ENCODE results near the gene RAB3GAP2.
"Not testable (repeated sequence)": the region's sequence is repeated elsewhere in the genome, so short reads cannot be mapped to it uniquely, and the experiment has no call there.

The RAB3GAP2 gene

DNA sequence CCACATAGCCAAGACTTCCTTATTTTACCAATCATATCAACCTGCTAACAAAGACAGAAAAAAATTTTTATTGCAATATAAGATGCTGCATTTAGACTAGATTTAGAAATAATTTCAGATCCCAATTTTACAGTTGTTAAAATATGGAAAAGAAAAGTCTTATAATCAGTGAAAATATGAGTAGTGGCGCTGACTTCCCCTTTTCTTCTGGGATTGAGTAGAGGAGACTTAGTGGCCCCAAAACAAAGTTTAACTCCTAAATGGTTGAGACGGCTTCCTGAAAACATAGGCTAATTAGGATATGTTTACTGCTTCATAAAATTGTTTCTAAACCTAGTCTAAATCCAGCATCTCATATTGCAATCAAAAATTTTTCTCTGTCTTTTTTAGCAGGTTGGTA, 68.4 kb downstream of the RAB3GAP2 start:
- DNase-seq (ENCODE audit: low read depth in 2 of 2) = no peak

DNA sequence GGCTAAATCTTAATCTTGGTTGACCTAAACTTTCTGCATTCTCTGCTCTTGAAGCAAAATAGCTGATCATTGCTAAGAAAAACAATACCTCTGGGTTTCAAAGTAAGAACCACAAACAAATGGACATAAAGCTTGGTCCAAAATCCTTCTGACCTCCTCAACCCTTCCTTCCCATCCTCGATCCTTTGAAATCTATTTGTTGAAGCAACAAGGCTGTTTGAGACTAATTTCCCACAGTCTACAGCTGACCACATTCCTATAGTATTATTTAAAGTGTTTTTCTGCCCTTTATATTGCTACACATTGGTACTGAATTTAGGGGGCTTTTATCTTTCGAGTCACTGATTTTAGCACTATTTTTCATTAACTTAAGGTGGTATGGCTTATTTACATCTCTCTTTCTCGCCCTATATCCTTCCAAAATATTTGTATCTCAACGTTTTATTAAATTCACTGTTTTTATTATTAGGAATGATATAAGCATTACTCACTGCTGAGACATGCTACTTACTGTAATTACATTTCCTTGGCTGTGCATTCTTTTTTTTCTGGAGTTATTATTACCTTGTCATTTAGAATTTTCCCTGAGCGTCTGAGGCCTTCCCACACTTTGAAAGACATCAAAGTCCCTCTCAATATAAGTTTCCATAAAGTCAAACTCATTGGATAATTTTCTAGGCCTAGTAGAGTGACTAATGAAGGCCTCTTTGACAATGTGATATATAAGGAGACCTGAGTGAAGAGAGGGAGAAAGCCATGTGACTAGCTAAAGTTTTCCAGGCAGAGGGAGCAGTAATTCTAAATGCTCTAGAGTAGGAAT, 73.9 kb downstream of the RAB3GAP2 start:
- no peak for DNase-seq (ENCODE audit: low read depth in 2 of 2)

DNA sequence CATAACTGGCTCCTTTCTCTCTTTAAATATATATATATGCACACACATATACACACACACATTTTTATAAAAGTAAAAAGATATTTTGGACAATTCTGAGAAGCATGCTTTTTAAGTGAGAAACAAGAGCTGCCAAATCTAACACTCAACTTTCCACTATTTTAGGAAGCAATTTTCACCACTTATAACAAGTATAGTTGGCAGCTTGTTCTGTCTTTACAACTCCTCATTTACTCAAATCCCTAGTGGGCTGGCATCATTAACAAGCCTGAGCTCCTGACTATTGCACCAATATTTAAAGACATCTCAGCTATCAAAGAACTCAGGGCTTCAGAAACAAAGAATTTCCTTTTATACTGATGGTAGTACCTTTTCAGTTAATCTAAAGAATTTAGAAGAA, 76.6 kb downstream of the RAB3GAP2 start:
- no peak for DNase-seq (ENCODE audit: low read depth in 2 of 2)

DNA sequence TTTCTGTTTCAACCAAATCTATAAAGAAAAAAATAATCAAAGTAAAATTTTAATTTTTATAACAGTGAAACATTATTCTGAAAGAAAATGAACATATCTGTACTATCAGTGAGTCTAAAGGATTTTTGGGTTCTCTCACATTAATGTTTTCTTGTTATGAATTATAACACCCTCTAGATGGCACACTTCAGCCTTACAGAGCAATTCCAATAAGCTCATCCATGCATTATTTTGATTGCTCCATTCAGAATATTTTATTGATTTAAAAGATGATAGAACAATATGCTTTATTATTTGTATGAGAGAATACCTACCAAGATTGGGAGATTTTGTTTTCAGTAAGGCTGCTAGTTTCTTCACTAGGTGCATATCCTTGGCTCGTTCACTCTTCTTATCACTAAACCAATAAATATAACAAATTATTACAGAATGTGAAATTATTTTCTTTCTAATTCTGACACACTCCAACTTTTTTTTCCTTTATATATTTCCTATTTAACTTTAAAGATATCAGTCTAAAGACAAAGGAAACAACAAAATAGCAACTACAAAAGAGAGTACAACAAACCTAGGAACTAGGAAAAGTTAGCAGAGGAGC, 82.4 kb downstream of the RAB3GAP2 start:
- DNase-seq (ENCODE audit: low read depth in 2 of 2) = no peak

DNA sequence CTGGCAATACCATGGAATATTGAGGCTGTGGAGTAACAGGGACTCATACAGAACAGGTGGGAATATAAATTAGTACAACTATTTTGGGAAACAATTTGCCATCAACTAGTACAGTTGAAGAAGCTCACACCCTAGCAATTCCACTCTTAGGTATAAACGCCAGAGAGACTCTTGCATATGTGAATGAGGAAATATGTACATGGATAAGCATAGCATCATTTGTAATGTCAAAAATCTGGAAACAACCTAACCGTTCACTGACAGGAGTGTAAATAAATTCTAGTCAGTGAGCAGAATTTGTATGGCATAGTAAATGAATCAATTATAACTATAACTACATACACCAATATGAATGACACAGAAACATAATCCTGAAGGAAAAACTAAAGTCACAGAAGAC, 83.7 kb downstream of the RAB3GAP2 start:
- no peak for DNase-seq (ENCODE audit: low read depth in 2 of 2)

DNA sequence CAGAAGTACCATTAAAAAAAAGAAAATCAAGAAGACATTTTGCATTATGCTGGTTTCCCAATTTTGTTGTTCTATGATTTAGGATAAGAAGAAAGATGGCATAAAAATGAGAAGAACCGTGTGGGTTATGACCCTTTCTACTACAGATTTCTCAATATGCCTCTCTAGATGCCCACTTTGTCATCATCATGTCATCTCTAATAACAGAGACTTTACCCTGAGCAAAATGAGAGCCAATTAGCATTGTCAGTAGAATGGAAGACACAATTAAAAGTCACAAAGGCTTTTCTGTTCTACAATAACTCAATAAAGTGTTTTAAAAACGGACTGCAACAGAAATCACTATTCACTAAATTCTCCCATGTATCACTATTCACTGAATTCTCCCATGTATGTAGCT, 85.5 kb downstream of the RAB3GAP2 start:
- DNase-seq (ENCODE audit: low read depth in 2 of 2) = no peak

DNA sequence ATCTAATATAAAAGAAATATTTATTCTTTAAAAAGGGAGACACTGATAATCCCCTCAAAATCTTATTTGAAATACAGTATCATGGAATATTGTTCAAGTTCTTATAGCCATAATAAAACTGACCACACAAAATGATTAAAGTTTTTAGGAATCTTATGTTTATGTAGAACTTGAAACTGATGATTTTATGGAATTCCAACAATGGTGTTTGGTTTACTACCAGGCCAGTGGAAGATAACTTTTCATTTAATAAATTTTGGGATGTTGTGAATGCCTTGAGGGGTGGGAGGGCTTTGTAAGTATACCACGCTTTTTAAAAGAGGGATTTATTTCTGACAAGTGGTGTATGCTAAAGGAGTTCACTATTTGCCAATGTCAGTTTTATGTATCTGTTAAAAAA, 87.7 kb downstream of the RAB3GAP2 start:
- no peak for DNase-seq (ENCODE audit: low read depth in 2 of 2)

DNA sequence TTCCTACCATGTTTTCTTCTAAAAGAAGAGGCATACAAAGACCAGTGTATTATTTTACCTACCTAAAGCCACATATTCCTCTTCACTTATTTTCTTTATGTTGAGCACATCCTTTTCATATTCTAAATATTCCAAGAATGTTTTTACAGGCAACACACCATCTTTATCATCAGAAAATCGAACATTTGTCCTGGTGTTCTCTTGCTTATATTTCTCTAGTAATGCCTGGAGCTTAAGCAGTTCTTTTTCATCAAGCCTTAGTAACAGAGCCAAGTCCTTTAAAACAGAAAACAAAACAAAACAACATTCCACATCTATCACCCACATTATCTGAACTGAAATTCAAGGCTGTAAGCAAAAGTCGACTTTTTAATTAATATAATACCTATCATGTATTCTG, 89.6 kb downstream of the RAB3GAP2 start:
- no peak for DNase-seq (ENCODE audit: low read depth in 2 of 2)

DNA sequence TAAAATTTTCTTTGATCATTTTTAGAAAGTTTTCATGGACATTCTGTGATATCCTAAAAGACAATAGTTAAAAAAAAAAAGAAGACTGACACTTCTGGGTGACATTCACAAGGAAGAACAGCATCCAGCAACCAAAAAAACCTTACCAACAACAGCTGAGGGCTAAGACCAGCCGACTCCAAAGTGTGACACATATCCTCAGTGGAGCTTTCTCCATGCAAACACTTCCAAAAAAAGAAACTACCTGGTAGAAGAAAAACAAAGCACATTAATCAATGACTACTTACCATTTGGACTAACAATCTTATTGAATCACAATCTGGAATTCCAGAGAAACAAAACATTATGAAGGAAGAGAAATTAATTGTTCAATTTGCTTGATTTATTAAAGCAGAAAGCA, 90.1 kb downstream of the RAB3GAP2 start:
- no peak for DNase-seq (ENCODE audit: low read depth in 2 of 2)

DNA sequence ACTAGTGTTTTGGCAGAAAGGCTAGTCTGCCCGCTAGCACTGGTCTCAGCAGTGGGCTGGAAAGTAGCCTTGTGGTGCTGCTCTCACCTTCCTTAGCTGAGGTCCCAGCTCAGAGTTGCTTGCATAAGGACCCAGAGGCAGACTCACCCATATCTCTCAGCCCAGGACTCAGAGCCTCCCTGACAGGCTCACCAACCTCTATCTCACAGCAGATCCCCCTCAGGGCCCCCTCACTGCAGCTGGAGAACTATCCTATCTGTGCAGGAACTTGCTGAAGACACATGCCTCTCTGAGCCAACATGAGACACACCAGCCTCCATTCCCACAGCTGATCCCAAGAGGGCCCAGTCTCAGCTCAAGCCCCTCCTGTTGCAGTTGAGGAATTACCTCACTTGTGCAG, 95.7 kb downstream of the RAB3GAP2 start:
- DNase-seq (ENCODE audit: low read depth in 2 of 2) = no peak

DNA sequence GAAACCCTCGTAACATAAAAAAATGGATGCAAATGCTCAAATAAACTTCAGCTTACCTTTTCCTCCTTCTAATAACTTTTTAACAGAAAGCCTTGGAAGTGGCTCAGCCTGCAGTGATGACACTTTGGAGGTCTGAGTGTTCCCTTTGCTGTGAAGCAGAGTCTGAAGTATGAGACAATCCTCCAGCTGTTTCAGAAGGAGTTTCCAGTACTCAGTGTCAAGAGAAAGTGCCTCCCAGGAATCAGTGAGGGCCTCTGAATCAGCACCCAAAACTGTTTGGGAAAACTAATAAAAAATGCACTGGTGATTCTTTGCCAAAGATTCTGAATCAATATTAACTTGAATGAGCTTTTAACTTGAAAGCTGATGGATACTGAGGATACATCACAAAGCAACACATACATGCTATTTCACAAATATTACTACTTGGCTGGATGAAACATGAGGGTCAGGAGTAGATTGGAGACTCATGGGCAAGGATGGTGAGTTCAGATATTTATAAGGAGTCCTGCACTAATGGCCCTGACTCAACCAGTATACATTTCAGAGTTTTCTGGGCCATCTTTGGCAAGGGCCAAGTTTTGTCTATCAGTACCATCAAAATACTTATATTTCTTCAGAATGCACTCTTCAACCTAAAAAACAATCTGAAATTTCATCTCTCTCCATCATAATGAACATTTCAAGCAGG, 101.3 kb downstream of the RAB3GAP2 start:
- DNase-seq (ENCODE audit: low read depth in 2 of 2) = no peak

DNA sequence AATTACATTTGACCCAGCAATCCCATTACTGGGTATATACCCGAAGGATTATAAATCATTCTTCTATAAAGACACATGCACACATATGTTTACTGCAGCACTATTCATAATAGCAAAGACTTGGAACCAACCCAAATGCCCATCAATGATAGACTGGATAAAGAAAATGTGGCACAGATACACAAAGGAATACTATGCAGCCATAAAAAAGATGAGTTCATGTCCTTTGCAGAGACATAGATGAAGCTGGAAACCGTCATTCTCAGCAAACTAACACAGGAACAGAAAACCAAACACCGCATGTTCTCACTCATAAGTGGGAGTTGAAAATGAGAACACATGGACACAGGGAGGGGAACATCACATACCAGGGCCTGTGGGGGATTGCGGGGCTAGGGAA, 102.4 kb downstream of the RAB3GAP2 start:
- DNase-seq (ENCODE audit: low read depth in 2 of 2) = not testable (repeated sequence)

DNA sequence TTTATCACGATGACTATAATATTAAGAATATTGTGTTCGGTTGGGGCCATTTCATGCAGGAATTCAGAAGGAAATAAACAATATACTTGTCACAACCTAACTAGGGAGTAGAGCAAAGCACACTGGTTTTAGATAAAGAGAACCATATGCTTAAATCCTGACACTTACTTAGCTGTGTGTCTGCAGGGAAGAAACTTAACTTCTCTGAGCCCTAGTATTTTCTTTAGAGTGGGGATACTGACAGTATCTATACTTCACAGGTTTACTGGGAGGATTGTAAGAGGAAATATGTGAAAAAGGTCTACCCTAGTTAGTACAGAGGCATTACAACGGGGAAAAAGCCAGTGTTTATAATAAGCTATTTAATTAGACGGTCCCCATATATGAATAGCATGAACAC, 105.4 kb downstream of the RAB3GAP2 start:
- no peak for DNase-seq (ENCODE audit: low read depth in 2 of 2)

DNA sequence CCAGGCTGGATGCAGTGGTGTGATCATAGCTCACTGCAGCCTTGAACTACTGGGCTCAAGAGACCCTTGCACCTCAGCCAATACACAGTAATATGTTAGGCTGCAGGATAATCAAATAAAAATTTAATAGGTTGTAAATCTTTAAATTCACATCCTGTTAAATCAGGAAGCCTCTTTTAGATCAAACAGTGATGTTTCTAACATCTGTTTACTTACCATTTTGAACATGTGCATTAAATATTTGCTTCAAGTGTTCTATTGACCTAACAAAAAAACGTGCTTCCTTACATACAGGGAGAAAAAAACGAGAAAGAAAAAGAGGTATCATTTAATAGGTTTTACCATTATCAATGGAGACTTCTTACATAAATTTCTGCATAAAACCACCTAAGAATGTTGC, 107.7 kb downstream of the RAB3GAP2 start:
- DNase-seq (ENCODE audit: low read depth in 2 of 2) = no peak

DNA sequence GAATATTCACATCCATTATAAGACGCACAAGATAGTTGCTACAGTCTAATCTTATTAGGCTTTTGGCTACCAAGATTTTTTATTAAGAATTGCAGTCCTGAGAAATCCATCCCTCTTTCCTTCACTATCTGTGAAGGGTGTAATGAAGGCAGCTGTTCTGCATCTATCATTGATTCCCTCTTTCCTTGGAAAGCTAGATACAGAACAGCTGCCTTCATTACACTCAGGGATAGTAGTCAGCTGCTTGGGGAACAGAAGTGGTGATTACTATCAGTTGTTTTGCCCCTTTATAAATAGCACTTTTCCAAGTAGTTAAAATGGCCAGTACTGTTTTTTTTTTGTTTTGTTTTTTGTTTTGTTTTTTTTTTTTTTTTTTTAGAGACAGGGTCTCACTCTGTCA, 108.1 kb downstream of the RAB3GAP2 start:
- no peak for DNase-seq (ENCODE audit: low read depth in 2 of 2)

DNA sequence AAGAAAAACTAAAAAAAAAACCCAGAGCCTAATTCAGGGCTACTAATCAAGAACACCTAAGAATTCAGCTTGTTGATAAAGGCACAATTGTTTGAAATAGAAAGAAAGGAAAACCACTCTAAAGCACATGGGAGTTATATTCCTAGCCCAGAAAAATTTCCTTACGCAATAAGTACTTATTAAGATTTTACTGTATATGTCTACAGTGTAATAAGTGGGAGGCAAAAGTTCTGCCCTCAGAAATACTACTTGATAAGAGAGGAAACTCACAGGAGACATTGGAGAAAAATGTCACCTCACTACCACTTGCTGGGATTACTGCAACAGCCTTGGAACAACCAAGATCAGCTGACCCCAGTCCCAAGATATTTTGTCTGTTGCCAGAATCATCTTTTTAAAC, 112.2 kb downstream of the RAB3GAP2 start:
- DNase-seq (ENCODE audit: low read depth in 2 of 2) = no peak

DNA sequence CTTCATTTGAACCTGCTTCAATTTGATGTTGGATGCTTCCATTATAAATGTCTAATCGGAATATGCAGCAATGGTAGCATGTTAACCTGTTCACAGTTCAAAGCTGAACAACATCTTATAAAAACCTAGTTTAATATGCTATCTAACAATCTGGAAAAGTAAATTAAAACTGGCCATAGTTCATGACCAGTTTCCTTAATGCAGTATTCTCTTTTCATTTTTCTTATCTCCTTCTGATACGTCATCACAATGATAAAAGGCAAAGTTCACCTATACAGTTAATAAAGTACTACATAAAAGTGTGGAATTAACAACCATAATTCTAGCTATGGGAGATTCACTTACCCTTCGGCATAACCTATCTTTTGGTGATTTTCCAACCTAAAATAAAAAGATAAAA, 113.2 kb downstream of the RAB3GAP2 start:
- no peak for DNase-seq (ENCODE audit: low read depth in 2 of 2)

DNA sequence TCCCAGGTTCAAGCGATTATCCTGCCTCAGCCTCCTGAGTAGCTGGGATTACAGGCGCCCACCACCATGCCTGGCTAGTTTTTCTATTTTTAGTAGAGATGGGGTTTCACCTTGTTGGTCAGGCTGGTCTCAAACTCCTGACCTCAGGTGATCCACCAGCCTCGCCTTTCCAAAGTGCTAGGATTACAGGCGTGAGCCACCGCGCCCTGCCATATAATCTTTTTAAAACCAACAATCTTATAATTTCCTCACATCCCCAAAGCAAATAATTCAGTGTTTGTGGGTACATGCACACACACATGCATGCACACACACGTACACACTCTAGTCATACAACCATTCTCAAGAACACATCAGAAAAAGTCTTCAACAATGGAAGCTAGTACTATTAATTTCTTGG, 113.7 kb downstream of the RAB3GAP2 start:
- DNase-seq (ENCODE audit: low read depth in 2 of 2) = not testable (repeated sequence)

DNA sequence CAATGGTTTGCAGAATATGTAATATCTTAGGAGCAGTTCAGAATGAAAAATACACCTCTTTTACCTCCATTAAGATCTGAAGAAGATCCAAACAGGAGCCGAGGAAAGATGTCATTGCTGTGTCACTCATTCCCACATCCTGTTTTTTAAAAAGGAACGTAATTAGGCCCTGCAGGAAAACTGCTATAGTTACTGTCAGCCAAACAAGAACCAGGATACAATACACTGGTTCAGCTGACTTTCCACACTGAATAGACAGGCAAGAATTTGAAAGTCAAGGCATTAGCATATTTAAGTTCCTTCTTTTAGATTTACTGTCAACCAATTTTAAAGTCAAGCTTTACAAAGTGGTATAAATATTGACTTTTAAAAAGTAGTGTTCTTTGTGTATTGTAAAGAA, 114.5 kb downstream of the RAB3GAP2 start:
- DNase-seq (ENCODE audit: low read depth in 2 of 2) = no peak

DNA sequence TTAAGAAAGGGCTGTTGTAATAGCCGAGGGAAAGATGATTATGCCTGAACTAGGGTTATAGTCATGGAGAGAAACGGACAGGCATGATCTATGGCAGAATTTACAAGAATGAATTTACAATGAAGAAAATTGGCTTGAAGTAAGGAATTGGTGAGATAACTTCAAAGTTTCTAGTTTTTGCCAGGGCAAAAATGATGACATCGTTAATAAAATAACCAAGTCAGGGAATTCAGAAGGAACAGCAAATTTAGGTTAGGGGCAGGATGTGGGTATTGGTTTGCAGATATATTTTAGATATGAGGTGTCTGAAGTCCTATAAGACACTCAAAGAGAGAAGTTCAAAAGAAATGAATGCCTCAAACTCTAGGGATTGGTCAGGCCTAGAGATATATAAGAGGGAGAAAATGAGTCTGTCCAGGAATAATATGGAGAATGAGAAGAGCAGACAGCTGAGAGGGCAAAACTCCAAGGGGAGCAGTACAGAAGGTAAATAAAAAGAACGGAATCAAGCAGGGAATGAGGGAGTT, 115.6 kb downstream of the RAB3GAP2 start:
- no peak for DNase-seq (ENCODE audit: low read depth in 2 of 2)

DNA sequence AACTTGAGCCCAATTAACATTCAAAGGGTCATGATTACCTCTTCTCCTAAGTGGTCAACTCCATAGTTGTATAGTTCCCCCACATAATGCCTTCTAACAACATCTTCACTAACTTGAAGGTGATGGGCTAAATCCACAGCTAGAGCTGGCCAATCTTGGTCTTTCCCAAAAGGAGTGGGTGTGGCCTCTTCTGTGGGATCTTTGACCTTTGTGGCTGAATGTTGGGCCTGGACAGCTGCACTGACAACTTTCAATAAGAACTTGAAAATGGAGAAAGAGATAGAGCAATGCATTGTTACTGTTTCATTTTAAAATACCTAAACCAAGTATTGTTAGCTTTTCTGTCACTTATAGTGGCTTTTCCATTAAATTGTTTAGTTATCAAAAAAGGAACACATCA, 119.1 kb downstream of the RAB3GAP2 start:
- DNase-seq (ENCODE audit: low read depth in 2 of 2) = no peak

DNA sequence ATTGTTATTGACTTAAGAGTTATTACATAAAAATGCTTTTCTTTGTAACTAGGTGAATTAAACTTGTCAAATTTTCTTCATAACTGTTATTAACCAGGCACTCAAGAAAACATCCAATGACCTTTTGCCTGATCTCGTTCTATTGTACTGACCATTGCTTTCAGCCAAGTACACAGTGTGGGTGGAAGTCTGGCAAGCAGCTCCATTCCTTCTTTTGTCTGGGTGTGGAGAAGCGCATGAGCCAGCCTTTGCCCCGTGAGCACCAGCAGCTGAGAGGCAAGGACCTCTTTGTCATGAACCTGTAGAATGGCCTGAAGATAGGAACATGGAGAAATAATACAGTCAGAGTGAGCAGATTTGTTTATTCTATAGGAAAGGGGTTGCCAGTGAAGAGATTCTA, 120.8 kb downstream of the RAB3GAP2 start:
- DNase-seq (ENCODE audit: low read depth in 2 of 2) = no peak

DNA sequence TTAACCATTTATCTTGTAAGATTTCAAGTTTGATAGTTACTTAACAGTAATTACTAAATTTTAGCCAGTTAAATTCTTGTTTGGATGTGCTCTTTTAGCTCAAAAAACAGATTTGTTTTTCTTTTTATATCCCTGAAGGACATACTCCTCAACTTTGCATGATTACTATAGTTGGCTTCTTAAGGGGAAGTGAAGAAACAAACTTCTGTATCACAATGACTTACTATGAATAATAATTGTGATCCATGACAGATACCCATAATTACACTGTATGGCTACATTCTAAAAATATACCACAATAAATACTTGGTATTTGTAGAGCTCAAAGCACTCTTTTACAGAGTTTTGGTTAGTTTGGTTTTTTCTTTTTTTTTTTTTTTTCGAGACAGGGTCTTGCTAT, 122.5 kb downstream of the RAB3GAP2 start:
- DNase-seq (ENCODE audit: low read depth in 2 of 2) = no peak
